ENCODE measurements around the gene WARS2. TPM values are rescaled to one million over a fixed set of nuclear protein-coding genes. Genes with fewer than 3 reads are reported as not detected.

WARS2 gene
- total RNA-seq, 1 experiment from 2014 or later, result 10.5 TPM

DNA sequence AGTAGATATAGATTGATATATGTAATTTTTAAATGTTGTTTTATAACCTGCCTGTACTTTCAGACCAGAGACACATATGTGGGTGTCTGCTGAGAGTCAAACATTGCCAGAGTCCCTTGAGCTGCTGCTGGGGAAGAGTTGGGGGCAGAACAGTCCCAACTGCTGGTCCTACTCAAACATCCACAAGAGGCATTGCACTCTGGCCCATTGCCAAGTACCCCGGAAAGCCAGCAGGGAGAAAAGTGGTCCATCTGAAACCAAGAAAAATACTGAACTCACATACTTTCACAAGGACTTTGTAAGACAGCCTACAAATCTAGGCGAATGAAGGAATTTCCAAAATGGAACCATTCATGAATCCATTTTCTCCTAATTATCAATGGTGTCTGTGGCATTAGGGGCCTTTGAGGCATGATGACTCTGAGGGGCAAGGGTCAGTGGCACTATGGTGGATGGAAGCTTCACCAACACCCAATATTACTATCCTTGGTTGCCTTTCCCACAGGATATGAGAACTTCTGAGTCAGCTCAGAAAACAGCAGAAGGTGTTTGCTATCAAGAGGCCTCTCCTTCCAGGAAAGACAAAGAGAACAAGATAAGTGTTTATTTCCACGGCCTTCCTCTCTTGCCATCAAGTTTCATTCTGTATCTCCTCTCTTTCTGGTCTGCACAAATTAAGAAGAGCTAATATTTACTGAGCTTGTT is 145.0 kb downstream of the WARS2 start:
- no peaks in the 10 kb centered on the region for H3K27me3 ChIP-seq (ENCODE audit: insufficient read depth, low read length)
- H3K9ac ChIP-seq (ENCODE audit: low read length), result no peak overlapping the region
- ChIA-PET RAD21 (ENCODE audit: low non-redundant PET in 1 of 2, low total read pairs in 2 of 2, uncharacterized antibody in 2 of 2, unreplicated experiment in 2 of 2) (no interaction called here), POLR2A (no interaction called here), CTCF (no interaction called here)
- no peaks in the 10 kb centered on the region for H4K20me1 ChIP-seq (ENCODE audit: insufficient read depth)
- H3K4me1 ChIP-seq (ENCODE audit: control insufficient read depth in 1 of 2, insufficient read depth in 2 of 2, low read length in 2 of 2), result no peaks in the 10 kb centered on the region
- intact Hi-C loops (cut with micrococcal nuclease), result no loop called here
- H3K4me2 ChIP-seq (ENCODE audit: low read length), result no peak overlapping the region
- no peak overlapping the region for H2AFZ ChIP-seq (ENCODE audit: low read depth, low read length, poor library complexity, severe bottlenecking)
- ATAC-seq (no peak), DNase-seq (ENCODE audit: low read depth, low spot score) (no peak)
- H3K36me3 ChIP-seq (ENCODE audit: control insufficient read depth in 1 of 2, insufficient read depth in 2 of 2, low read length in 2 of 2), result no peaks in the 10 kb centered on the region
- TF ChIP-seq MAX (IDR thresholded peaks at IDR 0.05) (no peak), TCF7L2 (IDR thresholded peaks at IDR 0.05; ENCODE audit: borderline replicate concordance, extremely low read depth, insufficient read depth, insufficient read length) (no peak), ZBTB33 (IDR thresholded peaks at IDR 0.05; ENCODE audit: extremely low read depth, insufficient replicate concordance, low read length) (no peak), SIN3A (IDR thresholded peaks at IDR 0.05; ENCODE audit: low read depth) (no peak), CTCF (IDR thresholded peaks at IDR 0.05 in 2 of 3, conservative IDR thresholded peaks at IDR 0.05 in 1 of 3; ENCODE audit: borderline replicate concordance in 1 of 3, insufficient read depth in 1 of 3, low read depth in 2 of 3, low read length in 2 of 3) (no peak), FOSL1 (IDR thresholded peaks at IDR 0.05; ENCODE audit: low read depth) (no peak), POLR2AphosphoS5 (IDR thresholded peaks at IDR 0.05; ENCODE audit: low read depth, low read length) (no peak), ZFX (IDR thresholded peaks at IDR 0.05) (no peak), CBX3 (IDR thresholded peaks at IDR 0.05; ENCODE audit: low read depth) (no peak), YY1 (IDR thresholded peaks at IDR 0.05; ENCODE audit: extremely low read depth, insufficient replicate concordance, low read depth, low read length) (no peak), ELF1 (IDR thresholded peaks at IDR 0.05; ENCODE audit: borderline replicate concordance, low read depth) (no peak)
- BruUV-seq (replicated peaks), result no TSS peak
- H3K9me2 ChIP-seq (ENCODE audit: insufficient read depth), result no peaks in the 10 kb centered on the region
- H3K79me2 ChIP-seq (ENCODE audit: insufficient read depth, low read length), result no peaks in the 10 kb centered on the region
- no peaks in the 10 kb centered on the region for H3K9me3 ChIP-seq (ENCODE audit: control insufficient read depth in 1 of 2, insufficient read depth in 1 of 2, low read depth in 1 of 2, low read length in 2 of 2)
- H3K27ac ChIP-seq (ENCODE audit: low read depth, low read length), result no peak overlapping the region
- no peak overlapping the region for H3K4me3 ChIP-seq (replicated peaks in 1 of 2; ENCODE audit: low read depth in 1 of 2, low read length in 2 of 2)
